H1 (cell line): Measurements from ENCODE around the gene MGAT5. TPM values are rescaled to one million over a fixed set of nuclear protein-coding genes. Genes with fewer than 3 reads are reported as not detected.
A peak's percentile ranks its signal among the peaks of the same experiment; 100 is the strongest.

ENCODE experiments used
- CTCF ChIA-PET: fragments of 300-600 bp; sonication (Branson Sonifier 250); formaldehyde crosslinking; loops from one replicate; lab custom pipeline; 2021; ENCODE audit not compliant: partially characterized antibody; lab: Charles Lee
- POLR2A ChIA-PET: fragments of 300-600 bp; sonication (Branson Sonifier 250); formaldehyde crosslinking; loops from one replicate; lab custom pipeline; 2021; ENCODE audit warnings: inconsistent platforms; ENCODE audit not compliant: partially characterized antibody; lab: Charles Lee
- DNase-seq, 2 experiments: peaks; one replicate each; pipeline versions ENCODE4 v3.0.0 to v3.0.0-alpha.2; 2010 to 2022; ENCODE audit warnings: low spot score in 2 of 2, low read depth in 1 of 2, mixed read lengths in 1 of 2
- FAIRE-seq: peaks from 2 replicates; lab custom pipeline; 2011; peaks lifted over from hg19 to GRCh38; lab: Jason Lieb, UNC
- H2AFZ ChIP-seq: 2 replicates; pipeline ENCODE4 v1.8.1; 2012; ENCODE audit warnings: low read length, inconsistent platforms
- H2AK5ac ChIP-seq: 2 replicates; pipeline ENCODE4 v1.6.1; 2013; ENCODE audit warnings: low read depth, low read length
- H2BK120ac ChIP-seq: replicated peaks from 2 replicates; pipeline ENCODE3; 2013; ENCODE audit warnings: low read depth, low read length, inconsistent platforms
- H2BK12ac ChIP-seq: 2 replicates; pipeline ENCODE4 v1.6.1; 2013; ENCODE audit warnings: low read depth, low read length
- H2BK15ac ChIP-seq: 2 replicates; pipeline ENCODE4 v1.6.1; 2013; ENCODE audit warnings: low read length
- H2BK20ac ChIP-seq: 2 replicates; pipeline ENCODE4 v1.6.1; 2013; ENCODE audit warnings: low read length
- H2BK5ac ChIP-seq: 2 replicates; pipeline ENCODE4 v1.6.1; 2013; ENCODE audit warnings: low read depth, low read length
- H3K14ac ChIP-seq: 2 replicates; pipeline ENCODE4 v1.6.1; 2013; ENCODE audit warnings: inconsistent platforms; ENCODE audit not compliant: insufficient read length
- H3K18ac ChIP-seq: 2 replicates; pipeline ENCODE4 v1.6.1; 2013; ENCODE audit warnings: low read length; ENCODE audit errors: extremely low read depth
- H3K23ac ChIP-seq: 2 replicates; pipeline ENCODE4 v1.6.1; 2013; ENCODE audit warnings: inconsistent platforms; ENCODE audit not compliant: insufficient read length
- H3K23me2 ChIP-seq: 2 replicates; pipeline ENCODE4 v1.6.1; 2013; ENCODE audit warnings: low read depth, low read length
- H3K27ac ChIP-seq: 2 replicates; pipeline ENCODE4 v1.6.1; 2011; ENCODE audit warnings: low read depth, low read length, inconsistent platforms
- H3K27me3 ChIP-seq, 4 experiments: replicated peaks in 1 of 4; 1 replicate in 1 of 4; 2 replicates in 3 of 4; pipeline versions ENCODE4 v1.6.1 to v1.8.1; 2011 to 2013; ENCODE audit warnings: low read length in 3 of 4, mild to moderate bottlenecking in 3 of 4, inconsistent platforms in 2 of 4, mixed read lengths in 2 of 4, moderate library complexity in 1 of 4; ENCODE audit not compliant: control insufficient read depth in 3 of 4, insufficient read depth in 3 of 4; ENCODE audit errors: extremely low read depth in 1 of 4
- H3K36me3 ChIP-seq, 4 experiments: 2 replicates each; pipeline versions ENCODE4 v1.6.1 to v1.8.1; 2011 to 2013; ENCODE audit warnings: mild to moderate bottlenecking in 4 of 4, low read length in 3 of 4, moderate library complexity in 2 of 4, control low read depth in 1 of 4, inconsistent platforms in 1 of 4; ENCODE audit not compliant: insufficient read depth in 4 of 4, control insufficient read depth in 2 of 4
- H3K4ac ChIP-seq: replicated peaks from 2 replicates; pipeline ENCODE3; 2013; ENCODE audit warnings: low read length, low read depth, mixed read lengths, inconsistent platforms; ENCODE audit not compliant: insufficient read length
- H3K4me1 ChIP-seq, 4 experiments: replicated peaks in 1 of 4; 1 replicate in 1 of 4; 2 replicates in 3 of 4; pipeline versions ENCODE4 v1.6.1 to v1.8.1; 2011 to 2013; ENCODE audit warnings: low read length in 3 of 4, inconsistent platforms in 2 of 4, mixed read lengths in 1 of 4; ENCODE audit not compliant: insufficient read depth in 4 of 4, control insufficient read depth in 3 of 4
- H3K4me2 ChIP-seq, 2 experiments: 2 replicates each; pipeline versions ENCODE4 v1.6.1 to v1.8.1; 2011 to 2013; ENCODE audit warnings: low read depth in 2 of 2, low read length in 2 of 2, control low read depth in 1 of 2, inconsistent platforms in 1 of 2, mild to moderate bottlenecking in 1 of 2; ENCODE audit not compliant: insufficient read depth in 1 of 2
- H3K4me3 ChIP-seq, 4 experiments: fragments of 200-600, 300-600 bp in 1 of 4; sonication (generic), shearing (Covaris generic), sonication (Bioruptor Twin) in 1 of 4; 2 replicates each; pipeline versions ENCODE4 v1.5.1 to v1.8.1; 2011 to 2016; ENCODE audit warnings: low read length in 4 of 4, low read depth in 3 of 4, control low read depth in 2 of 4, inconsistent platforms in 2 of 4, mild to moderate bottlenecking in 2 of 4, mixed read lengths in 1 of 4, moderate library complexity in 1 of 4; ENCODE audit not compliant: insufficient read depth in 2 of 4; ENCODE audit errors: extremely low read depth in 1 of 4
- H3K56ac ChIP-seq: replicated peaks from 2 replicates; pipeline ENCODE3; 2013; ENCODE audit warnings: low read depth, mild to moderate bottlenecking, mixed read lengths, low read length, inconsistent platforms; ENCODE audit not compliant: insufficient read length
- H3K79me1 ChIP-seq: 2 replicates; pipeline ENCODE4 v1.6.1; 2013; ENCODE audit warnings: low read depth, low read length, control low read depth
- H3K79me2 ChIP-seq, 2 experiments: 2 replicates each; pipeline versions ENCODE4 v1.6.1 to v1.8.1; 2012 to 2013; ENCODE audit warnings: low read length in 2 of 2, mild to moderate bottlenecking in 2 of 2, inconsistent platforms in 1 of 2; ENCODE audit not compliant: insufficient read depth in 2 of 2, control insufficient read depth in 1 of 2
- H3K9ac ChIP-seq, 4 experiments: replicated peaks in 1 of 4; 1 replicate in 1 of 4; 2 replicates in 3 of 4; pipeline versions ENCODE4 v1.6.1 to v1.8.1; 2011 to 2013; ENCODE audit warnings: low read depth in 3 of 4, low read length in 3 of 4, control low read depth in 2 of 4, mild to moderate bottlenecking in 2 of 4, moderate library complexity in 2 of 4, inconsistent platforms in 1 of 4; ENCODE audit errors: extremely low read depth in 1 of 4
- H3K9me3 ChIP-seq, 2 experiments: 2 replicates each; pipeline versions ENCODE4 v1.6.1 to v1.8.1; 2012 to 2013; ENCODE audit warnings: mild to moderate bottlenecking in 2 of 2, moderate library complexity in 2 of 2, control low read depth in 1 of 2, inconsistent platforms in 1 of 2, low read depth in 1 of 2, low read length in 1 of 2, mixed read lengths in 1 of 2; ENCODE audit not compliant: insufficient read depth in 2 of 2
- H4K20me1 ChIP-seq, 2 experiments: replicated peaks in 1 of 2; 2 replicates each; pipeline versions ENCODE3 to v1.8.1; 2011 to 2013; ENCODE audit warnings: inconsistent platforms in 2 of 2, low read length in 2 of 2, mild to moderate bottlenecking in 1 of 2; ENCODE audit not compliant: insufficient read depth in 2 of 2, control insufficient read depth in 1 of 2
- H4K5ac ChIP-seq: 2 replicates; pipeline ENCODE4 v1.6.1; 2013; ENCODE audit warnings: low read length, low read depth, mixed read lengths, inconsistent platforms; ENCODE audit not compliant: insufficient read length
- H4K8ac ChIP-seq: 2 replicates; pipeline ENCODE4 v1.8.0; 2013; ENCODE audit warnings: mild to moderate bottlenecking, moderate library complexity, low read length, inconsistent platforms; ENCODE audit not compliant: insufficient read depth; ENCODE audit errors: extremely low read depth
- H4K91ac ChIP-seq: replicated peaks from 2 replicates; pipeline ENCODE3; 2013; ENCODE audit warnings: low read length, mixed read lengths, inconsistent platforms; ENCODE audit not compliant: insufficient read length
- MAFK ChIP-seq: IDR thresholded peaks from 2 replicates; pipeline ENCODE4 v1.6.1; 2012; ENCODE audit warnings: low read depth, mild to moderate bottlenecking, improper control_type of control experiment, low read length
- PHF8 ChIP-seq: fragments of 200-600 bp; sonication (generic); conservative IDR thresholded peaks from 2 replicates; pipeline ENCODE4 v1.7.1; 2012; ENCODE audit warnings: low read depth, mild to moderate bottlenecking, inconsistent platforms, low read length, moderate library complexity
- RAD21 ChIP-seq, 2 experiments: IDR thresholded peaks in 1 of 2; conservative IDR thresholded peaks in 1 of 2; 2 replicates each; pipeline ENCODE4 v1.6.1; 2011; ENCODE audit warnings: low read depth in 2 of 2, low read length in 2 of 2, improper control_type of control experiment in 1 of 2, inconsistent platforms in 1 of 2, mild to moderate bottlenecking in 1 of 2, moderate library complexity in 1 of 2
- SRF ChIP-seq: IDR thresholded peaks from 2 replicates; pipeline ENCODE4 v1.6.1; 2011; ENCODE audit warnings: mild to moderate bottlenecking, low read depth, low read length, moderate library complexity
- WGBS, 2 experiments: shearing (Covaris generic) in 1 of 2; methylation state at CpG; one replicate each; pipeline versions ENCODE4 v1.1.6 to v1.1.7; 2013 to 2015; ENCODE audit warnings: low lambda C conversion rate in 2 of 2, mixed read lengths in 2 of 2, inconsistent platforms in 1 of 2, low coverage in 1 of 2, missing lambda C conversion rate in 1 of 2; ENCODE audit not compliant: insufficient replicate concordance in 2 of 2, insufficient coverage in 1 of 2, insufficient read length in 1 of 2; ENCODE audit errors: extremely low coverage in 1 of 2, missing lambda C conversion rate in 1 of 2; 5-methylcytosine and 5-hydroxymethylcytosine counted together
- polyA plus RNA-seq, 7 experiments: library from polyadenylated mRNA; depleted of rRNA in 3 of 7; stranded (reverse) in 5 of 7; unstranded in 2 of 7; fragments of >200 nt in 5 of 7; fragments of 200-250 nt in 2 of 7; gene quantifications; 1 replicate in 5 of 7; 2 replicates in 1 of 7; 4 replicates in 1 of 7; pipeline versions ENCODE4 v1.2.1 to v1.2.3, GENCODE V29; 2011 to 2013; ENCODE audit warnings: missing spikeins in 2 of 7, mixed read lengths in 2 of 7
- total RNA-seq: library from RNA; stranded (reverse); fragmentation: NEBNext Ultra II Directional; extraction: Animal tissue kit (Norgen Biotek cat#: 25700); gene quantifications from 2 replicates; pipeline ENCODE4 v1.2.1, GENCODE V29; 2021

MGAT5 gene
- total and polyA plus RNA-seq, 2 of the 8 experiments (the other 6 are each of a cell fraction or from before 2014, with no cell fraction given): 11.2 to 49.2 TPM

DNA sequence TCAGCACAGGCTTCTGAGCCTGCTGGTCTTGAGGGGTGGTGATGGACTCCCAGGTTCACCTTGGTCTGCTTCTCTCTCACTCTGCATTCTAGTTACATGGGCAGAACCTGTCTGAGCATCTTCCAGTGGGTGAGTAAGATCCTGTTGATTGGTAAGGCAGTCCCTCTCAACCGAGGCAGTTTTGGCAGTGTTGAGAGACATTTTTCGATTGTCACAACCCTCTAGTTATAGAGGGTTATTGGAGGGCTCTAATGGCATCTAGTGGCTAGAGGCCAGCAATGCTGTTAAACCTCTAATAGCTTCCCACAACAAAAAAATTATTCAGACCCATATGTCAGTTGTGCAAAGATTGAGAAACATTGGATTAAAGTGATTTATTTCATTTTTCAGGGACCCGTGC lies 9.3 kb upstream of the MGAT5 start:
- Histone ChIP-seq H4K20me1 (peaks cover 3 to 11% of the 10 kb centered on the region in 2 experiments), H3K4me3 (no peak overlapping the region), H2AFZ (no peak overlapping the region), H4K8ac (no peak overlapping the region), H3K79me2 (peaks cover 0 to 54% of the 10 kb centered on the region in 2 experiments; a peak in 2 of 4 replicates), H3K23ac (no peak overlapping the region), H3K14ac (no peak overlapping the region), H2BK20ac (no peak overlapping the region), H3K56ac (no peak overlapping the region), H3K79me1 (no peaks in the 10 kb centered on the region; the same call in 1 of the 2 replicates), H3K36me3 (no peaks in the 10 kb centered on the region; a peak in 1 of 8 replicates)
- no peak for FAIRE-seq
- 91% methylated on average over 3 of the region's 3 CpGs; no CpG with 5 or more reads in 1 of the 2 experiments for WGBS, 2 experiments
- TF ChIP-seq MAFK (no peak), SRF (no peak), PHF8 (no peak), RAD21 (IDR thresholded peaks at IDR 0.05 in 1 of 2, conservative IDR thresholded peaks at IDR 0.05 in 1 of 2; ENCODE audit: low read depth in 2 of 2, low read length in 2 of 2) (peak; percentile 45 to 49)
- TF ChIP-seq, all 59 proteins: peak for 1
- Histone ChIP-seq H3K4me2 (no peak overlapping the region), H4K5ac (no peak overlapping the region), H3K18ac (no peak overlapping the region), H2BK12ac (no peak overlapping the region), H2BK15ac (no peak overlapping the region), H2BK120ac (no peak overlapping the region), H2BK5ac (no peak overlapping the region; the same call in 1 of the 2 replicates), H3K9me3 (no peaks in the 10 kb centered on the region), H3K27me3 (no peaks in the 10 kb centered on the region), H3K23me2 (no peaks in the 10 kb centered on the region), H4K91ac (no peak overlapping the region), H3K4ac (no peak overlapping the region), H3K9ac (no peak overlapping the region), H2AK5ac (no peak overlapping the region), H3K27ac (no peak overlapping the region), H3K4me1 (peaks cover 0 to 6% (median 0%) of the 10 kb centered on the region in 4 experiments; a peak in 1 of 7 replicates)
- ChIA-PET CTCF (interaction anchor here (0.8 to 5.3 kb wide), 31 partner anchors 9 to 361 kb away, joined by 3 to 79 read pairs (median 5); partner anchors contain the start of gene MGAT5), POLR2A (interaction anchor here (1.0 kb wide), 1 partner anchor 124 kb away, joined by 3 read pairs; no protein-coding TSS in a partner anchor)
- DNase-seq: no peak
